Motor neuron (in vitro differentiated cells): ENCODE results near the gene TSPAN18. TPM values are rescaled to one million over a fixed set of nuclear protein-coding genes. Genes with fewer than 3 reads are reported as not detected.

ENCODE experiments used
- ATAC-seq, 8 experiments: fragments of 200-7000 bp; cut with Tn5 transposase; replicated peaks in 6 of 8; 2 replicates each; pipeline ENCODE4 v1.8.0; 2021; ENCODE audit warnings: mild to moderate bottlenecking in 8 of 8, moderate library complexity in 8 of 8
- H3K27ac ChIP-seq, 2 donors: fragments of 250-450 bp; sonication (Bioruptor Pico); 2 replicates each; pipeline ENCODE4 v1.9.0; 2021; ENCODE audit warnings: antibody characterized with exemption in 2 of 2, mild to moderate bottlenecking in 2 of 2, moderate library complexity in 1 of 2
- H3K4me1 ChIP-seq, 2 donors: fragments of 250-450 bp; sonication (Bioruptor Pico); replicated peaks in 1 of 2; 2 replicates each; pipeline ENCODE4 v1.6.1; 2021; ENCODE audit warnings: antibody characterized with exemption in 2 of 2, mild to moderate bottlenecking in 2 of 2, moderate library complexity in 1 of 2
- H3K4me3 ChIP-seq, 5 donors: fragments of 250-450 bp; sonication (Bioruptor Pico); 2 replicates each; pipeline ENCODE4 v1.9.0; 2021; ENCODE audit warnings: antibody characterized with exemption in 5 of 5, mild to moderate bottlenecking in 5 of 5, moderate library complexity in 4 of 5
- WGBS, 10 experiments: fragments of 450-650 bp; shearing (Covaris generic); methylation state at CpG; one replicate each; pipeline ENCODE4 v1.0.0; 2022; 5-methylcytosine and 5-hydroxymethylcytosine counted together
- in situ Hi-C, 9 experiments: fragments of 400-800 bp; cut with MboI; loops; one replicate each; pipeline ENCODE4 v1.15.0; 2021; ENCODE audit warnings: low sequenced_read_pairs in 9 of 9, low pct_unique_long_range_greater_than_20kb in 2 of 9; ENCODE audit not compliant: unreplicated experiment in 9 of 9
- total RNA-seq, 8 experiments: library from RNA; unstranded; fragments of 300-600 nt; gene quantifications; 2 replicates each; pipeline versions ENCODE4 v1.2.3 to v1.2.4, GENCODE V29; 2022

TSPAN18 gene
- total RNA-seq, 8 experiments from 2014 or later = 17.4 to 128 (median 30.2) TPM

GRCh38 chr11:44716256-44716655, 10.5 kb upstream of the TSPAN18 start:
- Histone ChIP-seq H3K27ac (no peak overlapping the region), H3K4me1 (peaks cover 10 to 13% of the 10 kb centered on the region in 2 donors), H3K4me3 (no peak overlapping the region)
- in situ Hi-C loops = no loop called here
- WGBS, 10 experiments = 40 to 100% (median 71%) methylated on average over 1 to 6 of the region's 6 CpGs; no CpG with 5 or more reads in 1 of the 10 experiments
- ATAC-seq = no peak

GRCh38 chr11:44718057-44718456, 8.7 kb upstream of the TSPAN18 start:
- ATAC-seq = no peak
- Histone ChIP-seq H3K4me3 (no peak overlapping the region), H3K27ac (no peak overlapping the region), H3K4me1 (no peaks in the 10 kb centered on the region)
- in situ Hi-C loops = no loop called here
- WGBS, 10 experiments = 60 to 100% (median 87%) methylated on average over 1 to 5 of the region's 5 CpGs; no CpG with 5 or more reads in 4 of the 10 experiments

GRCh38 chr11:44718612-44719390, 8.0 kb upstream of the TSPAN18 start:
- ATAC-seq = peak in 1 of 8 experiments; percentile 28
- Histone ChIP-seq H3K4me1 (no peaks in the 10 kb centered on the region), H3K27ac (no peak overlapping the region), H3K4me3 (no peak overlapping the region)
- in situ Hi-C loops = no loop called here
- 20 to 100% (median 72%) methylated on average over 1 to 4 of the region's 4 CpGs; no CpG with 5 or more reads in 1 of the 10 experiments for WGBS, 10 experiments

- 32 to 96% (median 64%) methylated on average over 1 to 9 of the region's 12 CpGs; no CpG with 5 or more reads in 4 of the 10 experiments for WGBS, 10 experiments
- Histone ChIP-seq H3K4me3 (no peak overlapping the region), H3K27ac (no peak overlapping the region), H3K4me1 (peaks cover 22 to 32% of the 10 kb centered on the region in 2 donors)
- in situ Hi-C loops = loop anchor here in 5 of 9 experiments (10.0 to 25.0 kb wide), 4 partner anchors 90 to 187 kb away; no protein-coding TSS in a partner anchor
- ATAC-seq = no peak
These were observed 1.6 kb upstream of the TSPAN18 start for GRCh38 chr11:44725016-44725685.

GRCh38 chr11:44725757-44726282, 942 bp upstream of the TSPAN18 start:
- 0 to 100% (median 40%) methylated on average over 1 to 4 of the region's 10 CpGs; no CpG with 5 or more reads in 2 of the 10 experiments for WGBS, 10 experiments
- ATAC-seq = no peak
- in situ Hi-C loops = loop anchor here in 5 of 9 experiments (10.0 to 25.0 kb wide), 4 partner anchors 91 to 186 kb away; no protein-coding TSS in a partner anchor
- Histone ChIP-seq H3K4me1 (peaks cover 26 to 35% of the 10 kb centered on the region in 2 donors), H3K4me3 (no peak overlapping the region), H3K27ac (no peak overlapping the region)

- H3K4me1 ChIP-seq = peaks cover 32 to 40% of the 10 kb centered on the region in 2 donors
- in situ Hi-C loops = loop anchor here in 5 of 9 experiments (10.0 to 25.0 kb wide), 4 partner anchors 92 to 185 kb away; no protein-coding TSS in a partner anchor
- peak in 4 of 8 experiments; percentile 10 to 39 (median 24) for ATAC-seq
- peak overlapping the region; percentile 56 to 84 (median 68) for H3K4me3 ChIP-seq
- H3K27ac ChIP-seq = peak overlapping the region; percentile 13 to 51
- no CpG with 5 or more reads among the region's 45 CpGs for WGBS, 10 experiments
These were observed 281 bp downstream of the TSPAN18 start for GRCh38 chr11:44727114-44727372.

- WGBS, 10 experiments = 0% methylated on average over 1 to 5 of the region's 70 CpGs; no CpG with 5 or more reads in 5 of the 10 experiments
- Histone ChIP-seq H3K4me1 (peaks cover 33 to 44% of the 10 kb centered on the region in 2 donors), H3K4me3 (peak overlapping the region; percentile 56 to 84 (median 68)), H3K27ac (peak overlapping the region; percentile 13 to 51)
- ATAC-seq = peak; percentile 63 to 87 (median 83)
- in situ Hi-C loops = loop anchor here in 5 of 9 experiments (10.0 to 25.0 kb wide), 4 partner anchors 93 to 185 kb away; no protein-coding TSS in a partner anchor
These were observed 868 bp downstream of the TSPAN18 start for GRCh38 chr11:44727373-44728287.

GRCh38 chr11:44728491-44728910, 1.7 kb downstream of the TSPAN18 start:
- peak overlapping the region; percentile 21 to 71 for H3K27ac ChIP-seq
- peak in 3 of 8 experiments; percentile 5 to 14 (median 10) for ATAC-seq
- H3K4me3 ChIP-seq = peak overlapping the region; percentile 56 to 84 (median 68)
- peaks cover 37 to 50% of the 10 kb centered on the region in 2 donors for H3K4me1 ChIP-seq
- in situ Hi-C loops = loop anchor here in 5 of 9 experiments (10.0 to 25.0 kb wide), 4 partner anchors 94 to 184 kb away; no protein-coding TSS in a partner anchor
- 0 to 40% (median 7%) methylated on average over 1 to 4 of the region's 6 CpGs; no CpG with 5 or more reads in 5 of the 10 experiments for WGBS, 10 experiments

- no peak for ATAC-seq
- H3K4me1 ChIP-seq = peaks cover 42 to 55% of the 10 kb centered on the region in 2 donors
- H3K27ac ChIP-seq = peak overlapping the region; percentile 60 to 71
- in situ Hi-C loops = loop anchor here in 5 of 9 experiments (10.0 to 25.0 kb wide), 4 partner anchors 94 to 183 kb away; no protein-coding TSS in a partner anchor
- H3K4me3 ChIP-seq = peak overlapping the region in 4 of 5 donors; percentile 61 to 84 (median 73)
- 0 to 60% (median 0%) methylated on average over 1 of the region's 2 CpGs; no CpG with 5 or more reads in 7 of the 10 experiments for WGBS, 10 experiments
These were observed 2.3 kb downstream of the TSPAN18 start for GRCh38 chr11:44729063-44729462.

GRCh38 chr11:44729713-44730112, 3.0 kb downstream of the TSPAN18 start:
- H3K4me1 ChIP-seq = peaks cover 43 to 58% of the 10 kb centered on the region in 2 donors
- in situ Hi-C loops = loop anchor here in 5 of 9 experiments (10.0 to 25.0 kb wide), 4 partner anchors 95 to 183 kb away; no protein-coding TSS in a partner anchor

GRCh38 chr11:44730775-44731174, 4.0 kb downstream of the TSPAN18 start:
- 94 to 100% methylated on average over 1 to 3 of the region's 5 CpGs; no CpG with 5 or more reads in 8 of the 10 experiments for WGBS, 10 experiments
- Histone ChIP-seq H3K4me3 (no peak overlapping the region), H3K27ac (no peak overlapping the region), H3K4me1 (peaks cover 48 to 62% of the 10 kb centered on the region in 2 donors)
- no peak for ATAC-seq
- in situ Hi-C loops = loop anchor here in 3 of 9 experiments (25.0 kb wide), 2 partner anchors 157 to 182 kb away; no protein-coding TSS in a partner anchor

More at GRCh38 chr11:44729713-44730112, 3.0 kb downstream of the TSPAN18 start:
- WGBS, 10 experiments = 57 to 80% (median 67%) methylated on average over 1 of the region's 3 CpGs; no CpG with 5 or more reads in 7 of the 10 experiments
- no peak overlapping the region for H3K4me3 ChIP-seq
- peak overlapping the region; percentile 60 to 71 for H3K27ac ChIP-seq
- ATAC-seq = no peak
